Mucosa of descending colon (tissue), 3 donors: ENCODE data around the gene RIPOR3. TPM values are rescaled to one million over a fixed set of nuclear protein-coding genes. Genes with fewer than 3 reads are reported as not detected.

Source experiments
- ATAC-seq: fragments of 200-7000 bp; cut with Tn5 transposase; one replicate; pipeline ENCODE4 v1.9.1; 2020; ENCODE audit warnings: mild to moderate bottlenecking, moderate library complexity
- DNase-seq, 3 donors: peaks; one replicate each; pipeline ENCODE4 v3.0.0-alpha.2; 2020
- H3K36me3 ChIP-seq: fragments of 200-600 bp; one replicate; pipeline ENCODE4 v1.8.0; 2021; ENCODE audit warnings: low read depth, mild to moderate bottlenecking
- H3K4me1 ChIP-seq: fragments of 200-600 bp; one replicate; pipeline ENCODE4 v1.8.0; 2021; ENCODE audit warnings: low read depth, mild to moderate bottlenecking
- H3K4me3 ChIP-seq: fragments of 200-600 bp; one replicate; pipeline ENCODE4 v1.8.0; 2021; ENCODE audit warnings: mild to moderate bottlenecking
- H3K9me3 ChIP-seq: fragments of 200-600 bp; one replicate; pipeline ENCODE4 v1.8.0; 2021; ENCODE audit warnings: mild to moderate bottlenecking
- CTCF ChIP-seq: fragments of 200-600 bp; IDR thresholded peaks from one replicate; pipeline ENCODE4 v1.8.0; 2022; ENCODE audit warnings: antibody characterized with exemption, mild to moderate bottlenecking
- intact Hi-C, 2 donors: fragments of 100-400 bp; cut with DNase I in 1 of 2; cut with micrococcal nuclease in 1 of 2; formaldehyde crosslinking; loops; one replicate each; pipeline versions ENCODE4 v1.11.0 to v1.11.1; 2022; cut with DNase I, micrococcal nuclease
- total RNA-seq, 3 donors: library from RNA; stranded (reverse); fragmentation: NEBNext Ultra II Directional in 2 of 3; extraction: Animal tissue kit (Norgen Biotek cat#: 25700) in 2 of 3; gene quantifications; one replicate each; pipeline versions ENCODE4 v1.2.1 to v1.2.4, GENCODE V29; 2021 to 2023
- donor health status: DM: no; HTN: no; CAD: no; lungs with moderate emphysema.
- donor health status: DM: no; HTN: no; CAD: no.
- donor health status: DM: no; HTN: yes; CAD: no.

Gene RIPOR3
- total RNA-seq, 3 donors from 2014 or later = 2.2 to 13.4 (median 5.8) TPM

GRCh38 chr20:50585214-50585613 lies 106.1 kb downstream of the RIPOR3 start:
- no peak for DNase-seq
- no peak for TF ChIP-seq CTCF
- no peak overlapping the region for H3K4me3 ChIP-seq
- H3K4me1 ChIP-seq = no peaks in the 10 kb centered on the region
- ATAC-seq = no peak
- H3K9me3 ChIP-seq = no peaks in the 10 kb centered on the region
- intact Hi-C loops = no loop called here
- H3K36me3 ChIP-seq = no peaks in the 10 kb centered on the region

GRCh38 chr20:50584687-50585086 lies 106.7 kb downstream of the RIPOR3 start:
- Histone ChIP-seq H3K4me1 (no peaks in the 10 kb centered on the region), H3K36me3 (no peaks in the 10 kb centered on the region), H3K4me3 (no peak overlapping the region), H3K9me3 (no peaks in the 10 kb centered on the region)
- TF ChIP-seq CTCF = no peak
- ATAC-seq = no peak
- intact Hi-C loops = no loop called here
- DNase-seq = no peak

- DNase-seq (no peak), ATAC-seq (no peak)
- H3K9me3 ChIP-seq = no peaks in the 10 kb centered on the region
- H3K36me3 ChIP-seq = no peaks in the 10 kb centered on the region
- intact Hi-C loops = no loop called here
- H3K4me1 ChIP-seq = peaks cover 2% of the 10 kb centered on the region
- H3K4me3 ChIP-seq = no peak overlapping the region
- no peak for TF ChIP-seq CTCF
Measured at GRCh38 chr20:50583442-50584150, 107.7 kb downstream of the RIPOR3 start.

GRCh38 chr20:50582591-50583234 lies 108.6 kb downstream of the RIPOR3 start:
- Histone ChIP-seq H3K4me1 (peaks cover 7% of the 10 kb centered on the region), H3K4me3 (no peak overlapping the region), H3K36me3 (no peaks in the 10 kb centered on the region), H3K9me3 (no peaks in the 10 kb centered on the region)
- intact Hi-C loops = no loop called here
- DNase-seq (no peak), ATAC-seq (peak; percentile 4)
- no peak for TF ChIP-seq CTCF

GRCh38 chr20:50582092-50582491 lies 109.2 kb downstream of the RIPOR3 start:
- intact Hi-C loops = no loop called here

More at GRCh38 chr20:50582092-50582491, 109.2 kb downstream of the RIPOR3 start:
- no peak for DNase-seq
- H3K4me1 ChIP-seq = peaks cover 13% of the 10 kb centered on the region
- no peaks in the 10 kb centered on the region for H3K36me3 ChIP-seq
- TF ChIP-seq CTCF = no peak
- ATAC-seq = no peak
- H3K4me3 ChIP-seq = no peak overlapping the region
- H3K9me3 ChIP-seq = no peaks in the 10 kb centered on the region
